SK-N-SH treated with all-trans-retinoic acid at 6 μM for 48 hours (cell line): ENCODE data around the gene HAUS1.

ENCODE experiments used
- ATAC-seq: fragments of 200-7000 bp; cut with Tn5 transposase; 3 replicates; pipeline ENCODE4 v1.9.1; 2020; ENCODE audit warnings: mild to moderate bottlenecking, moderate library complexity
- CSDC2 ChIP-seq: fragments of 250-450 bp; sonication (Bioruptor Pico); IDR thresholded peaks from 2 replicates; pipeline ENCODE4 v1.5.0; 2020; ENCODE audit warnings: mild to moderate bottlenecking, moderate library complexity
- ESRRG ChIP-seq: fragments of 250-450 bp; sonication (Bioruptor Pico); IDR thresholded peaks from 2 replicates; pipeline ENCODE4 v1.6.1; 2021; ENCODE audit warnings: mild to moderate bottlenecking
- GLIS3 ChIP-seq: fragments of 250-450 bp; sonication (Bioruptor Pico); IDR thresholded peaks from 2 replicates; pipeline ENCODE4 v1.5.0; 2020; ENCODE audit warnings: mild to moderate bottlenecking, moderate library complexity
- PATZ1 ChIP-seq: fragments of 250-450 bp; sonication (Bioruptor Pico); IDR thresholded peaks from 2 replicates; pipeline ENCODE4 v1.8.0; 2020; ENCODE audit warnings: mild to moderate bottlenecking, moderate library complexity, borderline replicate concordance
- PPARA ChIP-seq: fragments of 250-450 bp; sonication (Bioruptor Pico); IDR thresholded peaks from 2 replicates; pipeline ENCODE4 v1.5.0; 2020; ENCODE audit warnings: mild to moderate bottlenecking, borderline replicate concordance
- TCF4 ChIP-seq: fragments of 250-450 bp; sonication (Bioruptor Pico); IDR thresholded peaks from 2 replicates; pipeline ENCODE4 v1.8.0; 2021; ENCODE audit warnings: mild to moderate bottlenecking, moderate library complexity, borderline replicate concordance
- TOX ChIP-seq: fragments of 250-450 bp; sonication (Bioruptor Pico); IDR thresholded peaks from 2 replicates; pipeline ENCODE4 v1.8.0; 2021; ENCODE audit warnings: mild to moderate bottlenecking, moderate library complexity, borderline replicate concordance
- ZC3H10 ChIP-seq: fragments of 250-450 bp; sonication (Bioruptor Pico); IDR thresholded peaks from 2 replicates; pipeline ENCODE4 v1.5.1; 2021; ENCODE audit warnings: mild to moderate bottlenecking, moderate library complexity
- ZFP30 ChIP-seq: fragments of 450-650 bp; formaldehyde crosslinking; IDR thresholded peaks from 2 replicates; pipeline ENCODE4 v1.5.0; 2022; ENCODE audit warnings: mild to moderate bottlenecking, moderate library complexity
- ZNF565 ChIP-seq: fragments of 450-650 bp; formaldehyde crosslinking; conservative IDR thresholded peaks from 2 replicates; pipeline ENCODE4 v1.5.0; 2020; ENCODE audit warnings: low read depth, mild to moderate bottlenecking, moderate library complexity
- ZNF70 ChIP-seq: fragments of 450-650 bp; formaldehyde crosslinking; IDR thresholded peaks from 2 replicates; pipeline ENCODE4 v1.5.0; 2020; ENCODE audit warnings: mild to moderate bottlenecking, moderate library complexity
- TF ChIP-seq, protein P1 (sequence below): fragments of 250-450 bp; sonication (Bioruptor Pico); IDR thresholded peaks from 2 replicates; pipeline ENCODE4 v1.8.0; 2021; ENCODE audit warnings: low read depth, mild to moderate bottlenecking, moderate library complexity, borderline replicate concordance
- TF ChIP-seq, protein P2 (sequence below): fragments of 250-450 bp; sonication (Bioruptor Pico); IDR thresholded peaks from 2 replicates; pipeline ENCODE4 v1.5.0; 2020; ENCODE audit warnings: mild to moderate bottlenecking, moderate library complexity
- TF ChIP-seq, protein P3 (sequence below): fragments of 250-450 bp; sonication (Bioruptor Pico); IDR thresholded peaks from 2 replicates; pipeline ENCODE4 v1.5.1; 2020; ENCODE audit warnings: low read depth, mild to moderate bottlenecking, moderate library complexity

HAUS1 gene

GRCh38 chr18:46061387-46061786, 42.8 kb upstream of the HAUS1 start:
- ATAC-seq = no peak
- no peak for TF ChIP-seq PATZ1
- TF ChIP-seq TCF4 (CRISPR knock-in tag) = no peak
- TF ChIP-seq, protein P1, sequence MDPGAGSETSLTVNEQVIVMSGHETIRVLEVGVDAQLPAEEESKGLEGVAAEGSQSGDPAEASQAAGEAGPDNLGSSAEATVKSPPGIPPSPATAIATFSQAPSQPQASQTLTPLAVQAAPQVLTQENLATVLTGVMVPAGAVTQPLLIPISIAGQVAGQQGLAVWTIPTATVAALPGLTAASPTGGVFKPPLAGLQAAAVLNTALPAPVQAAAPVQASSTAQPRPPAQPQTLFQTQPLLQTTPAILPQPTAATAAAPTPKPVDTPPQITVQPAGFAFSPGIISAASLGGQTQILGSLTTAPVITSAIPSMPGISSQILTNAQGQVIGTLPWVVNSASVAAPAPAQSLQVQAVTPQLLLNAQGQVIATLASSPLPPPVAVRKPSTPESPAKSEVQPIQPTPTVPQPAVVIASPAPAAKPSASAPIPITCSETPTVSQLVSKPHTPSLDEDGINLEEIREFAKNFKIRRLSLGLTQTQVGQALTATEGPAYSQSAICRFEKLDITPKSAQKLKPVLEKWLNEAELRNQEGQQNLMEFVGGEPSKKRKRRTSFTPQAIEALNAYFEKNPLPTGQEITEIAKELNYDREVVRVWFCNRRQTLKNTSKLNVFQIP (CRISPR knock-in tag) = no peak
- TF ChIP-seq GLIS3 (CRISPR knock-in tag) = no peak
- TF ChIP-seq, protein P2, sequence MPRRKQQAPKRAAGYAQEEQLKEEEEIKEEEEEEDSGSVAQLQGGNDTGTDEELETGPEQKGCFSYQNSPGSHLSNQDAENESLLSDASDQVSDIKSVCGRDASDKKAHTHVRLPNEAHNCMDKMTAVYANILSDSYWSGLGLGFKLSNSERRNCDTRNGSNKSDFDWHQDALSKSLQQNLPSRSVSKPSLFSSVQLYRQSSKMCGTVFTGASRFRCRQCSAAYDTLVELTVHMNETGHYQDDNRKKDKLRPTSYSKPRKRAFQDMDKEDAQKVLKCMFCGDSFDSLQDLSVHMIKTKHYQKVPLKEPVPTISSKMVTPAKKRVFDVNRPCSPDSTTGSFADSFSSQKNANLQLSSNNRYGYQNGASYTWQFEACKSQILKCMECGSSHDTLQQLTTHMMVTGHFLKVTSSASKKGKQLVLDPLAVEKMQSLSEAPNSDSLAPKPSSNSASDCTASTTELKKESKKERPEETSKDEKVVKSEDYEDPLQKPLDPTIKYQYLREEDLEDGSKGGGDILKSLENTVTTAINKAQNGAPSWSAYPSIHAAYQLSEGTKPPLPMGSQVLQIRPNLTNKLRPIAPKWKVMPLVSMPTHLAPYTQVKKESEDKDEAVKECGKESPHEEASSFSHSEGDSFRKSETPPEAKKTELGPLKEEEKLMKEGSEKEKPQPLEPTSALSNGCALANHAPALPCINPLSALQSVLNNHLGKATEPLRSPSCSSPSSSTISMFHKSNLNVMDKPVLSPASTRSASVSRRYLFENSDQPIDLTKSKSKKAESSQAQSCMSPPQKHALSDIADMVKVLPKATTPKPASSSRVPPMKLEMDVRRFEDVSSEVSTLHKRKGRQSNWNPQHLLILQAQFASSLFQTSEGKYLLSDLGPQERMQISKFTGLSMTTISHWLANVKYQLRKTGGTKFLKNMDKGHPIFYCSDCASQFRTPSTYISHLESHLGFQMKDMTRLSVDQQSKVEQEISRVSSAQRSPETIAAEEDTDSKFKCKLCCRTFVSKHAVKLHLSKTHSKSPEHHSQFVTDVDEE (CRISPR knock-in tag) = no peak
- TF ChIP-seq ZC3H10 (CRISPR knock-in tag) = no peak
- TF ChIP-seq ESRRG (CRISPR knock-in tag) = no peak

DNA sequence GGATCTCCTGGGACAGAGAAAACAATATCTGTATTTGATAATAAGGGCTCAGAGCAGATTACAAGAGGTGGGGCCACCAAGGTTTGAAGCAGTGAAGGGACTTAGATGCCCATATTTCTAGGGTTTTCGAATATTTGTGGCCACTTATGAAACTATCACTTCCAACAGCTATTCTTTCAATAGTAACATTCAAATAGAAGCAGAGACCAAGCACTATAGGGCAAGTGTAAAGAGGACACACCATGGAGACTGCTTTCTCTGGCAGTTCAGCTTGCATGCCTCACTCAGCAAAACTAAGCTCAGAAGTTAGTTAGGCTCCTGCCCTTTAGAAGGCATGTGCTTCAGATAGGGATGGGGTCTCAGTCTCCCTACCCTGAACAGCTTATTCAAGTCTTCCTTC, 42.4 kb upstream of the HAUS1 start:
- ATAC-seq = no peak

GRCh38 chr18:46062781-46063180, 41.4 kb upstream of the HAUS1 start:
- ATAC-seq = no peak
- TF ChIP-seq ESRRG (CRISPR knock-in tag) (no peak), ZNF70 (CRISPR knock-in tag) (no peak), ZFP30 (no peak), TOX (CRISPR knock-in tag) (no peak), ZNF565 (no peak), PPARA (CRISPR knock-in tag) (no peak)
- TF ChIP-seq, protein P2 (CRISPR knock-in tag) = no peak

More for the DNA sequence above, 42.4 kb upstream of the HAUS1 start:
- TF ChIP-seq CSDC2 (no peak), TOX (CRISPR knock-in tag) (no peak), ZNF70 (CRISPR knock-in tag) (no peak), PATZ1 (no peak), PPARA (CRISPR knock-in tag) (no peak), TCF4 (CRISPR knock-in tag) (no peak), GLIS3 (CRISPR knock-in tag) (no peak)
- TF ChIP-seq, protein P3, sequence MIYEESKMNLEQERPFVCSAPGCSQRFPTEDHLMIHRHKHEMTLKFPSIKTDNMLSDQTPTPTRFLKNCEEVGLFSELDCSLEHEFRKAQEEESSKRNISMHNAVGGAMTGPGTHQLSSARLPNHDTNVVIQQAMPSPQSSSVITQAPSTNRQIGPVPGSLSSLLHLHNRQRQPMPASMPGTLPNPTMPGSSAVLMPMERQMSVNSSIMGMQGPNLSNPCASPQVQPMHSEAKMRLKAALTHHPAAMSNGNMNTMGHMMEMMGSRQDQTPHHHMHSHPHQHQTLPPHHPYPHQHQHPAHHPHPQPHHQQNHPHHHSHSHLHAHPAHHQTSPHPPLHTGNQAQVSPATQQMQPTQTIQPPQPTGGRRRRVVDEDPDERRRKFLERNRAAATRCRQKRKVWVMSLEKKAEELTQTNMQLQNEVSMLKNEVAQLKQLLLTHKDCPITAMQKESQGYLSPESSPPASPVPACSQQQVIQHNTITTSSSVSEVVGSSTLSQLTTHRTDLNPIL (CRISPR knock-in tag) = no peak
- TF ChIP-seq, protein P1 (CRISPR knock-in tag) = no peak
